Tibial artery (tissue), 4 donors: ENCODE measurements around the gene STARD13.
"Not testable (repeated sequence)": the region's sequence is repeated elsewhere in the genome, so short reads cannot be mapped to it uniquely, and the experiment has no call there.

Source experiments
- DNase-seq, 2 donors: peaks; one replicate each; pipeline ENCODE4 v3.0.0-alpha.2; 2019
- H3K27ac ChIP-seq, 2 donors: fragments of 200-600 bp; sonication (generic) in 1 of 2; 1 replicate in 1 of 2; 2 replicates in 1 of 2; pipeline ENCODE4 v1.5.1; 2018 to 2019; ENCODE audit warnings: mild to moderate bottlenecking in 1 of 2
- H3K27me3 ChIP-seq, 2 donors: fragments of 200-600 bp; sonication (generic) in 1 of 2; one replicate each; pipeline versions ENCODE4 v1.5.1 to v1.6.0; 2016 to 2019
- H3K36me3 ChIP-seq, 3 donors: fragments of 200-600 bp; sonication (generic) in 2 of 3; one replicate each; pipeline ENCODE4 v1.5.1; 2016 to 2019; ENCODE audit warnings: mild to moderate bottlenecking in 2 of 3
- H3K4me1 ChIP-seq, 4 donors: fragments of 200-600 bp; sonication (generic) in 2 of 4; 1 replicate in 3 of 4; 2 replicates in 1 of 4; pipeline ENCODE4 v1.5.1; 2016 to 2019
- H3K4me3 ChIP-seq, 2 donors: fragments of 200-600 bp; sonication (generic) in 1 of 2; 1 replicate in 1 of 2; 2 replicates in 1 of 2; pipeline ENCODE4 v1.5.1; 2018 to 2019; ENCODE audit warnings: mild to moderate bottlenecking in 2 of 2
- H3K9me3 ChIP-seq, 3 donors: fragments of 200-600 bp; sonication (generic) in 1 of 3; one replicate each; pipeline ENCODE4 v1.5.1; 2016 to 2019
- CTCF ChIP-seq, 2 experiments: fragments of 200-600 bp in 1 of 2; fragments of 450-650 bp in 1 of 2; IDR thresholded peaks; one replicate each; pipeline ENCODE4 v1.5.1; 2017 to 2019; ENCODE audit warnings: antibody characterized with exemption in 2 of 2, mild to moderate bottlenecking in 1 of 2, moderate library complexity in 1 of 2
- intact Hi-C: fragments of 100-400 bp; cut with DNase I; formaldehyde crosslinking; loops from one replicate; pipeline ENCODE4 v1.15.0; 2023; ENCODE audit warnings: low total_unique reads

STARD13 gene

GRCh38 chr13:33178209-33178840 is 107.2 kb downstream of the STARD13 start:
- no peak for DNase-seq
- intact Hi-C loops, result no loop called here
- Histone ChIP-seq H3K27me3 (no peaks in the 10 kb centered on the region), H3K4me3 (no peak overlapping the region), H3K9me3 (no peaks in the 10 kb centered on the region), H3K27ac (no peak overlapping the region), H3K4me1 (peaks cover 0 to 64% (median 18%) of the 10 kb centered on the region in 4 donors), H3K36me3 (no peaks in the 10 kb centered on the region)
- no peak for TF ChIP-seq CTCF (IDR thresholded peaks at IDR 0.05)

DNA sequence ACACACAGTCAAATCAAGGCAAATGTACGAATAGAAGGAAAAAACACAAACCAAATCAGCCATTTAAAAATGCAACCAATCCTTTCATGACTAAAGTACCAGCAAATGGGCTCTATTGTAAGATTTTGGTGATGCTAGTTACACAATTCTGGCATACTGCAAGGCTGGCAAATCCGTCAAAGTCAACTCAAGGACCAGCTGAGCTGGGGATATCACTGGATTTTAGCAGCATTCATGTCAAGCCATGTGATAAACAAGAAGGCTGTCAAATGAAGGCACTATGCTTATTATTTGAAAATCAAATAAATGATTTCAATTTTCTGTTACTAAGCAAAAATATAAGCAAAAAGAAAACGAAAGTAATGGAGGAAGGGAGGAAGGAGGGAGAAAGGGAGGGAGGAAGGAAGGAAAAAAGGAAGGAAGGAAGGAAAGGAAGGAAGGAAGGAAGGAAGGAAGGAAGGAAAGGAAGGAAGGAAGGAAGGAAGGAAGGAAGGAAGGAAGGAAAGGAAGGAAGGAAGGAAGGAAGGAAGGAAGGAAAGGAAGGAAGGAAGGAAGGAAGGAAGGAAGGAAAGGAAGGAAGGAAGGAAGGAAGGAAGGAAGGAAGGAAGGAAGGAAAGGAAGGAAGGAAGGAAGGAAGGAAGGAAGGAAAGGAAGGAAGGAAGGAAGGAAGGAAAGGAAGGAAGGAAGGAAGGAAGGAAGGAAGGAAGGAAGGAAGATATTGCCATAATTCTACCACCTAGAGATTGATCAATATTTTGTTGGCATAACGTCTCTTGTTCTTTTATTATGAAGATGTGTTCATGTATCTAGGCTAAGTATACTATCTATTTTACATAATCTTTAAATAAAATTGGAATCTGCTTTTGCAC is 108.0 kb downstream of the STARD13 start:
- DNase-seq, intact Hi-C loops, H3K4me3 ChIP-seq, H3K36me3 ChIP-seq, H3K27me3 ChIP-seq, H3K27ac ChIP-seq, H3K9me3 ChIP-seq: not testable (repeated sequence)
- peaks cover 0 to 64% (median 12%) of the 10 kb centered on the region in 4 donors for H3K4me1 ChIP-seq

GRCh38 chr13:33176526-33176925 is 109.0 kb downstream of the STARD13 start:
- no peak overlapping the region for H3K27ac ChIP-seq
- intact Hi-C loops, result no loop called here
- H3K27me3 ChIP-seq, result no peaks in the 10 kb centered on the region
- DNase-seq, result no peak
- H3K4me3 ChIP-seq, result no peak overlapping the region
- no peaks in the 10 kb centered on the region for H3K9me3 ChIP-seq
- H3K4me1 ChIP-seq, result peaks cover 0 to 64% (median 11%) of the 10 kb centered on the region in 4 donors
- H3K36me3 ChIP-seq, result no peaks in the 10 kb centered on the region
- no peak for TF ChIP-seq CTCF (IDR thresholded peaks at IDR 0.05)

DNA sequence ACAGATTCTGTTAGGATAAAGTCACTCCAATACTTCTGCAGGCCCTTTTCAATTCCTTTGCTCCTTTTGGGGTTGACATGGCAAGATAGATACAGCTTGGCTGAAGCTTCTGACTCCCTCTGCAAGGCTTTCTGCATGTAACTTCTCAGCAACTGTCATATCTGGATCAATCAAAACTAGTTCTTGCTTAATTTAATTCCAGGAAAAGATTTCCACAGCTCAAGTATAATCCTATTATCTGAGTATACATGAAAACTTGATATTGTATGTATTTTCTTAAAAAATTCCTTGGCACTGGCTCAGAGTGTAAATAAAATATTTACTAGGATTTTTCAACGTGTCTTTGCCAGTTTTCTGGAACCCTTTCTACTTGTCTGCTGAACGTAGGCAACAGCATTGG is 109.6 kb downstream of the STARD13 start:
- H3K27me3 ChIP-seq, result no peaks in the 10 kb centered on the region
- no peak overlapping the region for H3K27ac ChIP-seq
- TF ChIP-seq CTCF (IDR thresholded peaks at IDR 0.05), result no peak
- H3K9me3 ChIP-seq, result no peaks in the 10 kb centered on the region
- H3K4me3 ChIP-seq, result no peak overlapping the region
- no peaks in the 10 kb centered on the region for H3K36me3 ChIP-seq
- H3K4me1 ChIP-seq, result peaks cover 0 to 61% (median 10%) of the 10 kb centered on the region in 4 donors
- DNase-seq, result no peak
- intact Hi-C loops, result no loop called here

DNA sequence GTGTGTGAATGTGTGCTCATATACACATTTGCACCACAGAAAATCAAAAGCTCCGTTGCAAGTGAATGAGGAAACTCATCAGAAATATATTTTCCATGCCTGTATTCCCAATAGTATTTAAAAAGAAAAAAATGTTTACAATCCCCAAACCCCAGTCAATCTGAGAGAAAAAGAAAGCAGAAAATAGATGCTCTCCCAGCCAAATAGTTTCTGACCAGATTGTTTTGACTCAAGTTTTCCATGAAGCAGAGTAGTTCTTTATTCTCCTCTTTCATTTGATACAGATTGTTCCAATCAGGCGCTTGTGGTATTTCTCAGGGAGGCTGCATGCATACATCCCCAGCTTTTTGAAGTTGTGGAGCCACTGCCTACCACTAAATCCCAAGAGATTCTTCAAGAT is 110.6 kb downstream of the STARD13 start:
- DNase-seq, result no peak
- Histone ChIP-seq H3K27ac (peak overlapping the region in 1 of 2 donors; percentile 4), H3K9me3 (no peaks in the 10 kb centered on the region), H3K4me1 (peaks cover 0 to 61% (median 10%) of the 10 kb centered on the region in 4 donors), H3K4me3 (no peak overlapping the region), H3K36me3 (no peaks in the 10 kb centered on the region), H3K27me3 (no peaks in the 10 kb centered on the region)
- intact Hi-C loops, result no loop called here
- TF ChIP-seq CTCF (IDR thresholded peaks at IDR 0.05), result no peak

GRCh38 chr13:33174491-33174890 is 111.1 kb downstream of the STARD13 start:
- Histone ChIP-seq H3K4me1 (peaks cover 0 to 61% (median 8%) of the 10 kb centered on the region in 4 donors), H3K27me3 (no peaks in the 10 kb centered on the region), H3K27ac (no peak overlapping the region), H3K36me3 (no peaks in the 10 kb centered on the region), H3K4me3 (no peak overlapping the region), H3K9me3 (no peaks in the 10 kb centered on the region)
- DNase-seq, result no peak
- intact Hi-C loops, result no loop called here
- no peak for TF ChIP-seq CTCF (IDR thresholded peaks at IDR 0.05)
